Measurements from ENCODE around the gene SLC12A8.
A peak's percentile ranks its signal among the peaks of the same experiment; 100 is the strongest.

SLC12A8 gene

DNA sequence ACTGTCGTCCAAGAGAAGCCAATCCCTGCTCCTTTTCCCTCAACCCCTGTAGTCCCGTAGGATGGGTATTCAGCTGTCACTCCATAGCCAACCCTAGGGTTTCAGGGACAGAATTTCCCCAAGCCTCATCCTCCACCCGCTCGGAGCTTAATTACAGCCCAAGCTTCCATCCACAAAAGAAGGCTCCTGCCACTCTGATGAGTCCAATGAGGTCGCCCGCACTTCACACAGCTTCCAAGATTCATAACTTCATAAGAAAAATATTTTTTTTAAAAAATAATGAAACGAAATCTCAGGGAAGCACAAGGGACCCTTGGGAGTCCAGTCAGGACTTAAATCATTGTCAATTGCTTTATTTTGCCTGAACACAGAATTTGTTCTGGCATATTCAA, 75.6 kb downstream of the SLC12A8 start:
- DNase-seq: no peak

DNA sequence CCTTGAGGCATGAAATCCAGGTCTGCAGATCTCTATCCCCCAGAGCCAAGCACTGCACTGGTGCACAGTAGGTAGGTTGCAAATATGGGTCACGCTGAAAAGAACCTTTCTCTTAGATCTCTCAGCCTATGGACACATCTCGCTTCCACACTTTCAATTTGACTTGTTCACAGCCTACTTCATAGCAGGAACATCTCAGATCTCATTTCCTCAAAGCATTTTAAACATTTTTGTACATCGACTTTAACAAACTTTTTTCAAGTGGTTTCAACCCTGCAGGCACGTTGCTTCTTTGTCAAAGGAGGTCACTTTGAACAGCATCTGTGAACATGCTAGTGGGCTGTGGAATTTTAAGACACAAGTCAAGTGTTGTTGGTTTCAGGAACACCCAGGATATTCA, 76.0 kb downstream of the SLC12A8 start:
- DNase-seq: no peak

DNA sequence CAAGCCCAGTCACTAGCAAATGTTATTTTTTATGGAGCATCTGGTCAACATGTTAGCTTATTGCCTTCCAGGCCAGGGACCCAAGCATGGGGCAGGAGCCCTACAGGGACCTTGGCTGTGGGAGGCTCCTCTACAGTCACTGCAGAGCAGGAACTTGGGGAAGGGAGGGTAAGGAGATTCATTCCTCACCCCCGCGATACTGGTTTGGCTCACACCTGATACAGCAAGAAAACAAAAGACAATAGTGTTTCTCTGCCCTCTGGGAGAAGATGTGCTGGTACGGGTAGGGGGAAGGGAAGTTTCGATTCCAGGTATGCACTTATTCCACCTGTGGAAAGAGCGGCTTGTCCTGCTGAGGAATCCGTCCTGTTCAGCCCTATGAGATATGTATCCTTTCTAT, 77.6 kb downstream of the SLC12A8 start:
- no peak for DNase-seq

DNA sequence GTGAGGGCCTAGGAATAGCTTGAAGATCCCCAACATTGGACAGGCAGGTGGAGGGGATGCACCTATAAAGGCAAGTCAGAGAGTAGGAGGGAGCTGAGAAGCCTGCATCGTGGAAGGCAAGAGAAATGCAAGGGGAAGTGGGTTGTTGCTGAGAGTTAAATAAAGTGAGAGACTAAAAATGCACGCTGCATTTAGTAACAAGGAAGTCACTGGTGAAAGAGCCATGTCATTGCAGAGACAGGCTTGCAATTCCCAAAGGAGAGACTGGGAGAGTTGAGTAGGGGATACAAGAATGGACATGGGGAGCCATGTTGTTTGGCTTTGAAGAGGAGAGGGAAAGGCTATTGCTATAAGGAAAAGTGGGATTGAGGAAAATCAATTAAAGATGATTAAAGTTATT, 79.7 kb downstream of the SLC12A8 start:
- DNase-seq: no peak

DNA sequence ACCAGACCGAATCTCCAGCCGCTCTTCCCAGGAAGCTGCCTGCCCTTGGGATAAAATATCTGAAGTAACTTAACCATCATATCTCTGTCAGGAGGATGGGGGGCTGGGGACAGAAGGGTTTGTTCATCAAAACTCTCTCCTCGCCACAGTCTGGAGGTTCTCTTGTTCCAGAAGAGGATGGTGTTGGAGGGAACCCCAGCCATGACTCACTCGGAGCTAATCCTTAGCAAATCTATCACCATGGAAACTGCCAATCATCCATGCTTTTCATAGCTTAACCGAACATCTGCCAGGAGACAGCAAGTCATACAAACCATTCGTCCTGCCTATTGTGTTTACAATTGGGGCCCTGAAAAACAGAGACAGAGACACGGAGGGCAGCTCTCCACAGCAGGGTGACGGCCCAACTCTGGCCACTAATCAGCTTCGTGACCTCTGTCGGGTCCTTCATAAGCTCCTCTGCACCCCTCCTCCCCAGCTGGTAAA, 83.0 kb downstream of the SLC12A8 start:
- peak in 1 of 2 donors; percentile 37 for DNase-seq

DNA sequence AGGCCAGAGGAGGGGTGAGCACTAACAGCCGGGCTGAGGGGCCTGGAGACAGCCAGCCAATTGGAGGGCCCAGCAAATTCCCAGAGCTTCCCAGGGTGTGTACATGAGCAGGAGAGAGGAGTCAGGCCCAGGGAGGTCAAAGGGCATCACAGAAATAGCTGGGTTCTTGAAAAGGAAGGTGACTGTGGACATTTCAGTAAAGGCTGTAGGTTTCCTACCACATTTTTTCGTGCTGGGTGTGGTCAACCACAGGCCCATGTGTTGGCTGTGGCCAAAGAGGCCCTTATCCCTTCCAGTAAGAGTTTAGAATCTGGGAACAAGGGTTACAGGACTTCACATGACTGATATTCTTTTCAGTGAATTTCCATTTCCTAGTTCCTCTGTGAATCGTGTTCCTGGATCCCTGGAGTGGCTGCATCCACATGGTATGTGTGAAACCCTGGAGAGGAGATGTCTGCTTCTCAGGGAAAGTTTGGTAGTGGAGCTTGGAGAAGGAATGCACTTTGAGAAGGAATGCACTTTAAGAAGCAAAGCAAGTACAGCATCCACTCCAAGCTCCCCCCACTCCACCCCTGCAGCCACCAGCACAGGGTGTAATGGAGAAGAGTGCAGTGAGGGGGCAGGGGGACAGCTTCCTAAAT, 83.6 kb downstream of the SLC12A8 start:
- DNase-seq: no peak

DNA sequence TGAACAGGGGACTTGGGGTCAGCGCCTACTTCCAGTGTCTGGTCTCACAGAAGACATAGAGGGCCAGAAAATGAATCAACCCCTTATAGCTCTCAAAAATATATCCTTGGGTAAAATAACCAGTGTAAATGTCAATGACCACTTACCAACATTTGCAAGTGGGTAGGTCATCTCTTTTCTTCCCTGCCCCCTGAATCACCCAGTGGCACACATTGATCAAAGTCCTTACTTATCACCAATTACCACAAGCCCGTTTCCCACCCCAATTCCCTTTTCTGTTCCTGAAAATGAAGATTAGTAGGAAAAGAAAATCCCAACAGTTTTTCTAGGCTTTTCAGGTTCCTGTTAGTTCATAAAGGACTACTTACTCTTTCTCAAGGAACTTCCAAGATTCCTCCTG, 86.2 kb downstream of the SLC12A8 start:
- no peak for DNase-seq

DNA sequence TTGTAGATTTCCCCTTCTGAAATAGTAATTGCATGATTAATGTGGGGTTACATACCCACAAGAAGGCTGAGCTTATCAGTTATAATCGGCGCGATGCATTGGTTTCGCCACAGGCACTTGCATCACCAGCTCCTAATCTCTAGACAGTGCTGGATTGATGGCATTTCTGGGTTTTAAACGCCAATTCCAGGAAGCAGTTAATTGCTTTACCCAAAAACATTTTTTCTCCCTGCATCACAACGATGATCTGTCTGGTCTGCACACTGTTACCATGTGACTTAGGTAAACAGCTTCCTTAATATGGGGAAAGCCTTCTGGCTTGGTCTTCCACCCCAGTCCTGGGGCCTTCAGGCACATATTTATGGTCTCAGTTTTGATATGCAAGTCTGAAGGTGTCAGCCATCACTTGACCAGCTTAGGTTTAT, 86.7 kb downstream of the SLC12A8 start:
- no peak for DNase-seq

DNA sequence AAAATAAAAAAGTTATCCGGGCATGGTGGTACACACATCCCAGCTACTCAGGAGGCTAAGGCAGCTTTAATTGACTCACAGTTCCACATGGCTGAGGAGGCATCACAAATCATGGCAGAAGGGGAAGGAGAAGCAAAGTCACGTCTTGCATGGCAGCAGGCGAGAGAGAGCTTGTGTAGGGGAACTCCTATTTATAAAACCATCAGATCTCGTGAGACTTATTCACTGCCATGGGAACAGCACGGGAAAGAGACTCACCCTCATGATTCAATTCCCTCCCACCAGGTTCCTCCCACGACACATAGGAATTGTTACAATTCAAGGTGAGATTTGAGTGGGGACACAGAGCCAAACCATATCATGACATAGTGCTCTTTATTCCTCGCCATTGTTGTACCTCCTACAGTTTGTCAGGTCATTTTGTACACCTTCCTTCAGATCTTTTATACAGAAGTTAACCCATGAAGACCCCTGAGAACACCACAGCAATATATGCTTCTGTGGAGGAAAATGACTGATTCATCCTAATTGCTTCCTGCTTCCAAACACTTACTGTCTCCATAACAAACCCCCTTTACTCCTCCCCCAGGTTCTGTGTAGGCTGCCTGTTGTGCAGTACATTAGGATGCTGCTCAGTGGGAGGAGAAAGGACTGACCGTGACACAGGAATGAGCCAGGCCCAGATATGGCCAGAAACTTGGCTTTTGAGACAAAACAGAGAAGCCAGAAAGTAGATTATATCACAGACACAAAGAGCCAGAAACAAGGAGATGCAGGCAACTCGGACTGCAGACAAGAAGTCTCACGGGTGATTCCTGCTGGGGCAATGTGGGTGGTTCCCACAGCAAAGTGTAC, 88.9 kb downstream of the SLC12A8 start:
- DNase-seq: no peak

DNA sequence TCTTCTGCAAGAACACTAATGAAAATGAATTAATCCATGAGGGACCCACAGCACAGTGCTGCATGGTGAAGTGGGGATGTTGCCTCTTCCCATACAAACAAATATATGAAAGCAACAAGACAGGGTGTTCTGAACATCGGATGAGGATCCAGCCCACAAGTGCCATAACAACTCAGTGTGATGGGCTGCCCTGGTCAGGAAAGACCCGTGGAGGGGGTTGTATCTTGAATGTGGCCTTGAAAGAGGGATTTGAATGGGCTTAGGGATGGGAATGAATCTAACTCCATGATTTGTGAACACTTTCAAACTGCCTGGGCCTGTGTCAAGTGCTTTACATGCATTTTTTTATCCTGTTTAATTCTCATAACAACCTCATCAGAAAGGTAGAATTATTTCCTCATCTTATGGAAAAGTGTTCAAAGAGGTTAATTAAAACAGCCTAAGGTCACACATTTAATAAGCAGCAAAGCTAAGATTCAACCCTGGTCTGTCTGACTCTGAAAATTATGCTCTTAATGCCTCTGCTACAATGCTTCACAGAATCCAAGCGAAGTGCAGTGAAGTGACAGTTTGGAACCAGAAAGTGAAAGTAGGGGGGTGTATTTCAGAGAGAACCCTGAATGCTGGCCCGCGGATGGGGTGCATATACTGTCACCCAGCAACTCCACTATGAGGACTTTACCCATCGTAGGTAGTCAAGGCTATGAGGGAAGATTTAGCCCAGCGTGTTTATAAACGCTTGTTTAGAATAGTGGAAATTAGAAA, 91.1 kb downstream of the SLC12A8 start:
- peak in 1 of 2 donors; percentile 22 for DNase-seq

DNA sequence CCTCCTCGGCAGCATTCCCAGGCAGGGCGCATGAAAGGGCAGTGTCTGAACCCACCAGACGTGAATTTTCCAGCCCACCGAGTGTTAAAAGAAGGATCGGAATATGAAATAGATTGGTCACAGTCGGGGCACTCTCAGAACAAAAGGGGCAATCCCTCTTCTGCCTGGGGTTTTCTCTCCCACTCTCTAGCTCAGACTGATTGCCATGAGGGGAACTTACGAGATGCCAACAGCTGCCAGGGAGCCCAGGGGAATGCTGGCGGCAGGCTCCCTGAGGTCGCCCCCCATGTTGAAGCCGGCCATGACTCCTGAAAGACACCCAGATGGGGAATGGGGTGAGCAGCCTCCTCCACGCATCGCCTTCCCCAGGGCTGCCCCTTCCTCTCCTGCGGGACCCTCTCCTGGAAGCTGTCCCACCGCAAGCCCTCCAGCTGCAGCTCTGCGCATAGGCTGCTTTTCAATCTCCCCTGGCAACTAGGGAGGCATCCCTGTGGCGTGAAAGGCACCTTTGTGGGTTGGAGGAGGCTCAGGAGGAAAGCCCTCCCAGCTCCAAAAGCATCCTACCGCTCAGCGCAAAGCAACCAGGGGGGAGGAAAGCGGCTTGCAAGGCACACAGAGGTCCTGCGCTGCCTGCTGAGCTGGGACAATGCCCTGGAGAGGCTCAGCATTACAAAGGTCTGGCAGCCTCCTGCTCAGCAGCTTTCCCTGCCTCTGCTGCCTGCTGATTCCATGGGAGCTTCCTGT, 92.0 kb downstream of the SLC12A8 start:
- DNase-seq: peak; percentile 59 to 60

DNA sequence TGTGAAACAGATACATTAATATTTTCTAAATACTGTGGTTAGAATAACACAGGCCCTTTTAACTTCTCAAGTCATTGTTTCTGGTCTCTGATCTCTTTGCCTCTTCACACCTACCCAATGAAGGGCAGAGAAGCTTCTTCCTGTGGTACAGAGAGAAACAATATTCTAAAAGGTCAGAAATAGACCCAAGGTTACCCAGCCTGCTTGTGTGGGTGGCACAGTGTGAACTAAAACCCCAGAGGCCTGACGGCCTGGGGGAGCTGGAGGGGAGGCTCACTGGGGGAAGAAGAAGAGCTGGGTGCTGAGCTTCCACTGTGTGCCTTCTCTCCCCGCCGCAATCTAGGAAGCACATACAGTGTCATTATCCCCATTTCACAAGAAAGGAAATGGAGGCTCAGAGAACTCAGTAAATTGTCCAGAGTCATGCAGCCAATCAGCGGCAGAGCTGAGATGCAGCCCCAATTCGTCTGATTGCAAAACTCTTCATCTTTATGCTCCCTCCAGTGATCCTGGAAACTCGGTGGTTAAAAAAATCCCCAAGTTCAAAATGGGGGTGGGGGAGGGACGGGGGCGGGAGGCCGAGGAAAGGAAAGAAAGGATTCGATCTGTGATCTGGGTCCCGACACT, 92.7 kb downstream of the SLC12A8 start:
- DNase-seq: no peak

DNA sequence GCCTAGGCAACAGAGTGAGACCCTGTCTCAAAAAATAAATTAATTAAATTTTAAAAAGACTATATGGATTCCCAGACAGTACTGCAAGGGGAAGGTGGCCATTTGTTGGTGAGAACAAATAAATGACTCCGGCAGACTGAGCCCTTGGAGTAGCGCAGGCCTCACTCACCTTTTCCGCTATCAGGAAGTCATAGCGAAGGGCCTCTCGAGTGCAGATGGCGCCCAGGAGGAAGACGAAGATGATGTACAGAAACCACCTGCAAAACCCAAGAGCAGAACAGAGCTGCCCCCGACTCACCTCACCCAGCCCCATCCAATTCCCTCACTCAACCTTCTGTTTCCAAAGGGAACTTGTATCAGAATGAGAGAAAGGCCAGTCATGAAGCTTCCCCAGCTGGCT, 93.9 kb downstream of the SLC12A8 start:
- no peak for DNase-seq

DNA sequence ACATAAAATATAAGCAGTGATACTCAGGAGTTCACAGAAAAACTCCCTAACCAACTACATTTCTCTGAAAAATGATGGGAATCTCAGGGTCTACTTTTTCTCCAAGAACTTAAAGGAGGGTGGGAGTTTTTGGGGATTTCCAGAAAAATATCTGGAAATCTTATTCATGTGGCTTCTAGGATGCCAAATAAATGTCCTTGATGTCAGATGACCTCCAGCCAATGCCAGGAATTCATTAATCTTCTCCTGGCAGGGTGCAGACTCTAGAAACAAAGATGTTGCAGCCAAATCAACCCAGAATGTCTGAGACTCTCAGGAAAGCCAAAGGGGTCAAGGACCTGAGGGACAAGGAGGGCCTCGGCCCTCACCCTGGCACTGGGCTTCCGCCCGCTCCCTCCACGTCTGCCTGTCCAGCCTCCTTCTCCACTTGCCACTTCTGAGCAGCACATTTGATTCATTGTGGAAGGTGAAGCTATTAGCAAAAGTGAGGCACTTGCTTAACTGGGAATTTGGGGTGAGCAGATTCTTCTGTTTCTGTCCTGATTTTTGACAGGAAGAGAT, 94.8 kb downstream of the SLC12A8 start:
- no peak for DNase-seq

DNA sequence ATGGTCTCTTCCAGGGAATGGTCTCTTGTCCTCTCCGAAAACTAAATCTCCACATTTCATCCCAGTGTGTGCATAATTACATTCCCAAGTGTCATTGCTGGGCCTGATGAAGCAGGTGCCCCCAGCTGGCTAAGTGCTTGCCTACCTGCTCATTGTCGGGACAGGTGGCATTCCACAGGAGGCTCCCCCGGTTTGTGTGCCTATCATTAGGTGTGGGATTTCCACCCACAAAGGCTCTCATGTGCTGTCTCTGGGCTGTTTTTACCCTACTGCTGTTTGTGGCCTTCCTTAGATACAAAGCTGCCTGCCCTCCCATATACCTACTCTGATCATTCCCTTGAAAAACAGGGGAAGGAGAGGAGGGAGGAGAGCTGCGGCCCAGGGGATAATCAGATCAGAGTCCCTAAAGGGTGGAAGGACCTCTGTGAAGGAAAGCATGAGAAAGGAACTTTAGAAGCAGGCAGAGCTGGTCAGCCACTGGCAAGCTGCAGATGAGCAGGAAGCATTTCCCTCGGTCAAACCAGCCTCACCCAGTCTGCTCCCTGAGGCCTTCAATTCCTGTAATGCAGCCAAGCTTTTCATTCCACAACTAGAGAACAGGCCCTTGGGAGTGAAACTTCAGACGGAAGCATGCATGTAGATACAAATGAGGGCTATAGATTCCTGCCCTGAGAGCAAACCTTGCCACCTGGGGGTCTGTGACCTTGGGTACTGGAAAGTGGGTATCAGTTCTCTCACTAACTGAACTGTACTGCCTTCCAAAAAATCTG, 96.1 kb downstream of the SLC12A8 start:
- DNase-seq: no peak

DNA sequence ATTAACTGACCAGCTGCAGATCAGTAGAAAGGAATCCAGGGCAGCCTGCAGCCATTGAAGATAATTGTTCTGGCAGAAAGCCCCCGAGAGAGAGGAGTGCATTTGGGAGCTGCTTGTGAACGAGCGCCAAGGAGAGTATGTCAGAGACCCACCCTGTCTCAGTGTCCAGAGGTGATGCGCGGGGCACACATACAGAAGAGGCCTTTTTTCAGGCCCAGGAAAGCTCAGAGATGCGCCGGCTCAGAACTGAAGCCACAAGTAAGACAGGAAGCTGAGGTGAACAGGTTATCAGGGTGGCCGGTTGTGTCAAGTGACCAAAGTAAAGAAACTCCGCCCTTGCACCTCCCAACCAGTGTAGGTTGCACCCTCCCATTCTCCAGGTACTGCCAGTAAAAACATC, 96.9 kb downstream of the SLC12A8 start:
- DNase-seq: no peak

DNA sequence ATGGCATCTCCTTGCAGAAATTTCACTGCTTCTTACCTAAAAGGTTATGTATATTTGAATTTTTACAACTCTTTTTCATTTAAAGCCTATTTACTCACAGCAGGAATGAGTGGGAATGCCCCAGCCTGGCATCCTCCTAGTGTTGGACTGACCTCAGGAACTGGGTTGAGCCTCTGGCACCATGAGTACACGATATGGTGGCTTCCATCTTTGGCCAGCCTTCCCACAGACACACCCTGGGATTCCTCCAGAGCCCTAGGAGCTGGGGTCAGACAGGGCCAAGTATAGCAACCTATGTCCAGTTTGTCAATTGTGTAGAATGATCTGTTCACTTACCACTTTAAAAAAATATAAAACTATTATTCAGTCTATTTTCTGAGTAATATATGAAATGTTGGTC, 99.6 kb downstream of the SLC12A8 start:
- no peak for DNase-seq

DNA sequence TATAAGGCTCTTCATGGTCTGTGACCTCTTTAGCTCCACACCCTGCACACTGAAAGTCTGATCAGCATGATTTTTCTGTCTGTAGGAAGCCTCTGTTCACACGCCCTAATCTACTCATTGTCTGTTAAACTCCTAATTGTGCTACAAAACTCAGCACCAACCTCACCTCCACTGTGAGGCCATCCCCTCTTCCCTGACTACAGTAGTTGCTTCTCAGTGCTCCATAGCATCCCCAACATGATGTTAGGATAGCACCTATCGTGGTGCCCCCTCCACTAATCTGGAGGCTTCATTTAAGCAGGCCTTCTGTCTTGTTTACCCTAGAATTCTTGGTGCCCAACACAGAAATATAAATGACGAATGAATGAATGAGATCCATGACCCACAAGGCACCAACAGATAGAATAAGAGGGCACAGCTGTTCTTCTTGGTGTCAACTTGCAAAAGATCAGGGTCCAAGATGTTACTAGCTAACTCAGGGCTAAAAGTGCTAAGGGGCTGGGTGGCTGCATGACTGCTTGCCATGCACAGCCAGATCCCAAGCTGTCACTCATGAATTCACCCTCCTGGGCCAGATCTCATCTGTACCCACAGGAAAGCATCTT, 101.6 kb downstream of the SLC12A8 start:
- no peak for DNase-seq

DNA sequence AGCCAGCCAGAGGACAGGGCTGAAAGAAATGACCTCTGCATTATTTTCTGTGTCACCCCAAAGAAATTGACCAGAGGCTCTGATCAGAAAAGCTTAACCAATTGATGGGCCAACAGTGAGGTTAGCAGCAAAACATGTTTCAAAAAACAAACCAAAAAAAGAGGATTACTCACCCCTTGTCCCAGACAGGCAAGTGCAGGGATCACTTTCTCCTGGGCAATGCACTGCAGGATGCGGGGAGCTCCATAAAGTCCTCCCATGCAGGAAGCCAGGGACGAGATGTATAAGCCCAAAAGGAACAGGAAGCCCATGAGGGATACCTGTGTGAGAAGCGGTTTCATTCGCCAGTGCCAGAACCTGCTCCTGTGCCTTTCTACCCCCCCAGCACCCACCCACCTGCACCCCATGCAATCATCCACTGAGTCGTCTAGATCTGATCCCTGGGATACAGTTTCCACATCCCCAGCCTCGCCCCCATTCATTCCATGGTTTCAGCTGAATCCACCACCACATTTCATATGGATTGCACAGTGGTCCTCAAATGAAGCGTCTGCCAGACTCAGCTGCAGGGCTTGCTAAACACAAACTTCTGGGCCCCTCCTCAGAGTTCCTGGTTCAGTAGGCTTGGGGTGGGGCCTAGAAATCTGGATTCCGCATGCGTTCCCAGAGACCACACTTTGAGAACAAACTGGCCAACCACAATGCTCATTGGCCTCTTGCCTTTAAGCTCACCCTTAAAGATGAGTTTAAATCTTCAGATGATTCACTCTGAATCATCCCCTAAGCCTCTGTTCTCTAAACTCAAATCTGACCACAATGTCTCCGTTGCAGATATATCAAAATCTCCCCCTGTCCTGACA, 102.3 kb downstream of the SLC12A8 start:
- DNase-seq: no peak

DNA sequence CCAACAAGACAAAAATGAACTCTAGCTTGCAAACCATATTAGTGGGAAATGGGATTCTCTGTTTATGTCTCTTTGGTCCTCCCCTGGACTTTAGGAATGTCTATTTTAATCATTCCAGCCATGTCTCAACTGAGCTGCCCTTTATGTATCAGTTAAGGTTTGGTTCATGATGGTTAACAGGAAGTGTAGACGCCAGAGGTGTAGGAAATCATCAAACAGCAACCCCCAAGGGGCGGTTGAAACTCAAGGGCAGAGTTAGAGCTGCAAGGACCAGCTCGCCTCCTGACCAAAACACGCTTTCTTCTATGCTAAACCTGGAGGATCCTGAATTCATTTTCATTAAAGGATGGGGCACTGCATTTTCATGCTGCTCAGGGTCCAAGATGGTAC, 103.0 kb downstream of the SLC12A8 start:
- DNase-seq: no peak

Measured in hippocampal formation (tissue), 2 donors.